NCI-H128 (cell line): ENCODE results near the gene FTO.
"Not testable (repeated sequence)": the region's sequence is repeated elsewhere in the genome, so short reads cannot be mapped to it uniquely, and the experiment has no call there.

Experiments
- DNase-seq: peaks from one replicate; lab custom pipeline; 2025; ENCODE audit not compliant: unreplicated experiment; lab: John Stamatoyannopoulos, UW

FTO gene

DNA sequence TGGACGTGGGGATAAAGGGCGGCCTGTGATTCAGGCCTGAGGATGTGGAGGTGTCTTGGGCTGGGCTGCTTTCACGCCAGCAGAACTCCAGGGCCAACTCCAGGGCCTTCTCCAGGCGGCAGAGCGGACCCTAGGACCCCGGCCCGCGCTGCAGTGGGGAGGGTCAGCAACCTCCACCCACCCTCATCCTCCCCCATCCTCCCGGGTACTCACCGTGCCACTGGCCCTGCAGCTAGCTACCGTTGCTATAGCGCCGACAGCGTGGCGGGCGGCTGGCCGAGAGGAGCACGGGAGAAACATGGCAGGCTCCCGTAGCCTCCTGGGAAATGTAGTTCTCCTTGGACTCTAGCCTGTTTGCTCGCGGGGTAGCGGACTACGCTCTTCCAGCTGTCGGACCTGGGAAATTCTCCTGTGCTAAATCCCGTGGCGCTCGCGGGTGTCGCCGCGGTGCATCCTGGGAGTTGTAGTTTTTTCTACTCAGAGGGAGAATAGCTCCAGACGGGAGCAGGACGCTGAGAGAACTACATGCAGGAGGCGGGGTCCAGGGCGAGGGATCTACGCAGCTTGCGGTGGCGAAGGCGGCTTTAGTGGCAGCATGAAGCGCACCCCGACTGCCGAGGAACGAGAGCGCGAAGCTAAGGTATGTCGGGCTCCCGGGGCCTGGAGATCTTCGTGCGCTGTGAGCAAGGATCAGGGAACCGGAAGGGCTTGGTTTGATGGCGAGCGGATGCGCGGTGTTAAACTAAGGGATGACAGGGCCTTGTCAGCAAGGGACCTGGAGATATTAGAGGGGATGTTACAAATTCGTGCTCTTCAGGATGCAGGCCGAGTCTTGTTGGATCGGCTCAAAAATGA, at the start of gene FTO, which contains the start of gene RPGRIP1L:
FTO (plus strand) TSS at position 567 of the 855 bp plus-strand sequence.
RPGRIP1L (minus strand) TSS at position 270 of the 855 bp plus-strand sequence. CDS start 3,136 bp downstream, outside the sequence.
- DNase-seq: peak; percentile 95

DNA sequence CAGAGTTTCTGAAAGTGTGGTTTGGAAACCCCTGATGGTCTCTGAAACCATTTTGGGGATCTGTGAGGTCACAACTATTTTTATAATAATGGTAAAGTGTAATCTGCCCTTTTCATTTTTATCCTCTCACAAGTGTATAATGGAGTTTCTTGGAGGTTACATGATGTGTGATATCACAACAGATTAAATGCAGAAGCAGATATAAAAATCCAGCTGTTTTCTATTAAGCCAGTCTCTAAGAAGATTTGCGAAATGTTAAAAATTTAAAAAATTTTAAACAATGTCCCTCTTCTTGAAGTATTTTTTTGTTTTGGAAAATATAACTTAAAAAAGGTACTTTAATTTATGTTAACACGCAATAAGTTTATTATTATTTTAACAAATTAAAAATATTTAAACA, 49.0 kb upstream of the FTO start:
- no peak for DNase-seq

DNA sequence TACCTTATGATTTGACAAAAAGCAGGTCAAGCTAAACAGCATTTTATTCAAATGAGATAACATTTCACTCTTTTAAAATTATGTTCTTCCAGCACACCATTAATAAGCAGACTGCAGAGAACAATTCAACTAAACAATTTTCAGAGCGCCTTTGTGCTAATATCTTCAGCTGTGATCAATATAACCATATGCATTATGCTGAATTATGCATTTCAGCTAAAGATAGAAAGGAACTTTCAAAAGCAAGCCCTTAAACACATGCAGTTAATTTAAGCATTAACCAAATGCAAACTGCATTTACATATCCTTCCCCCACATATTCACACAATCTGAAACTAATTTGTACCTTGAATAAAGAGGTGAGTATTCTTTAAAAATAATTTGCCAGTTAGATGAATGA, 41.9 kb upstream of the FTO start:
- DNase-seq: no peak

DNA sequence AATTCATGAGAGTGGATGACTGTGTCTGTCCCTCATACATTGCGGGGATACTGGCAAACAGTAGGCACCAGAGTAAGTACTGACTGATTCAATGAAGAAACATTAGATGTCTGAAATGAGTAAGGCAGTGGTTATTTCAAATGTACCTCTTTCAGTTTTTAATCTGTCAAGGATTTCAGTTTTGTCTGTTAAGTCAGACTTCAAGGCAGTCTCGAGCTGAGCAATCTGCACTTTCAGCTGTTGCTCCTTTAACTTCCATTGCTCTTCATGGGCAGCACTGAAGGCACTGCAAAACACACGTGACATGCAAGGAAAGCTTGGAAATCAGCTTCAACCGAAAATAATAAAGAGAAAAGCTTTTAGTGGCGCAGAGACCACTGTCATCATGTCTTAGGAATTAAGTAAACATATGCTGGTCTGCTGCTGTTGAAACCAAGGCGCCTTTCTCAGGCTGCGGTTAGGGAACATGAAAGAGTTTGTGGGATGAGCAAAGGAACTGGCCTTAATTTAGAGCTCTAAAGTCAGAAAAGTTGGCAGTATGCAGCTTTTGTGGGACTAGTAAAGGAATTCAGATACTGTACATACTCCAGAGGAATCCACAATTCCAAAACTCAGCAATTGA, 39.1 kb upstream of the FTO start:
- DNase-seq: no peak

DNA sequence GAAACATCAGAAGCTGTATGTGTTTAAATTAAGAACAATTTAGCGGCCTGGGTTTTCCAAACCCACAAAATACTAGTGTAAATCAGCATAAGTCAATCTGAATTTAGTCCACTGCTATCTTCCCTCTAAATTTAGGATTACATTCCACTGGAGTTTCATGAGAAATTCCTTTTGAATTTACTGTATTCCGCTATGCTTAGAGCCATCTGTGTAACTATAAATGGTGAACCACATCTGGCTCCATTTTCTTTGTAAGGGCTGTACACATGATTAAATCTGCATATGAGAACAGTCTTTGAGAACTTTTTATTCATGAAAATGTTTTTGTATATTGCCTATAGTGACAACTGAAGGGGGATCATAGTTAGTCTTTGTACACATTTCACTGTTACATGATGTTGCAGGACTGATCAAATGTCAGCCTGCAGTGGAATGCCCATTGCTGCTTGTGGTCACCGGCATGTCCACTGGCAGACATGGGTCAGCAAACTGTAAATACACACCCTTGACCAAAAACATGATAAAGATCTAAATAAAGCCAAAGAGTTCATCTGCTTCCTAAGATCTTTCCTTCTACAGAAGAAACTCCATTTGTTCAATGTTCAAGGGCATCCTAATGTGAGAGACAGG, 37.1 kb upstream of the FTO start:
- DNase-seq: no peak

DNA sequence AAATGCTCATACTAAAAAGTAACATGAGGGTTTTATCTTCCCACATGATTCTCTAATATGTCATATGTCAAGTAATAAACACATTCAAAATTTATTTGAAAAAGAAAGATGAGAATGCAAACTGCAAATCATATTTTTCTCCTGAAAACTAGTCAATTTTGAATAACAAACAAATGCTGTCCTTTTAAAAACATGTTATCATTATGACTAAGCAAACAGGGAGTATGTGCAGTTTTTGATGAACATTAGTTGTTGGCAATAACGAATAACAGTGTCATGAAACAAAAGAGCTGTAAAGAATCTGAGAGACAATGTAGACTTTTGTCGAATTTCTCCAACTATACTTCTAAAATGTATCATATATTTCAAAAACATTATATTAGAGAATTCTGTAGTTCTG, 35.1 kb upstream of the FTO start:
- DNase-seq: no peak

DNA sequence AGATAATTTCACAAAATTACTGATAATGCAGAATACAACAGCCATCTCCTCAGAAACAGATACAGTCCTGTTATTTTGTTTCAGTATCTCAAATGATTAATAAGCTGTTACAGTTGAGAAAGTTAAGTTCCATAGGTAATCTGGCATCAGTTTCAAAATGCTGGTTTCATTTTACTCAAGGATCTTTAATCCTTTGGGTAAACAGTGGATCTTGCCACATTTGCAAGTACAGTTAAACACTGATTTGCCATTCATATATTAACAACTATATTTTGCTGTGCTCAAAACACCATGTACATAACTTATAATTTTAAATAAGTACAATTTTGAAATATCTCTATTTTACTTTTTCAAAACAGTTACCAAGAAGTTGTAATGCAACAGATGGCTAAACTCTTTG, 31.5 kb upstream of the FTO start:
- DNase-seq: no peak

DNA sequence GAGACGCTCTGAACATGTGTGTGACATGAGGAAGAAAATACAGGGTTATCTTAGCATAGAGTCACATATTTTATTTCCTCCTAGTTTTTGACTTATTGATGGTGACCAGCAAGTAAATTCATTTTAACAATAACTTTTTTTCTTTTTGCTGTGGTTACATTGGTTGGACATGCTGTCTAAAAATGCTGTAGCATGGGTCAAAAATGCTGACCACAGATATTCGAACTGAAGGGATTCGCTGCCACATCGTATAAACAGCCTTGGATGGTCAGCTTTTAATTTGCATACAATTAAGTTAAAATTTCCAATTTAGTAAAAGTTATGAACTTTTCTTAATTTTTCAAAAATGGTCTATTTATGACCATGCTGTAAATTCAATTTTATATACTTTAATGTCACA, 30.8 kb upstream of the FTO start:
- DNase-seq: no peak

DNA sequence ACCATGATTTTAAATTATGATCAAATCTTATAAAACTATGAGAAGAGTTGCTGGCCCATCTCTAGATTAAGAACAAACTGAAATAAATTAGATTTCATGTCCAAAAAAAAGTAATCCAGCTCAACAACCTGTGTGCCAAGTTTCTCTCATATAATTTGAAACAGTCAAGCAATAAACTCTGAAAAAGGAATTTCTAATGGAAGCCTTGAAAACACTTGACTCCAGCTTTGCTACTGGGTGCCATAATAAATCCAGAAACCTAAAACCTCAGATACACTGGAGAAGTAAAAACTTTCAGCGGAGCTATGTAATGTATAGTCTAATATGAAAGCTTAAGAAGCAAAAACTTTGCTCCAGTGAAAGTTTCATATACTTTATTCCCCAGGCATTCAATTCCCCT, 25.8 kb upstream of the FTO start:
- DNase-seq: no peak

DNA sequence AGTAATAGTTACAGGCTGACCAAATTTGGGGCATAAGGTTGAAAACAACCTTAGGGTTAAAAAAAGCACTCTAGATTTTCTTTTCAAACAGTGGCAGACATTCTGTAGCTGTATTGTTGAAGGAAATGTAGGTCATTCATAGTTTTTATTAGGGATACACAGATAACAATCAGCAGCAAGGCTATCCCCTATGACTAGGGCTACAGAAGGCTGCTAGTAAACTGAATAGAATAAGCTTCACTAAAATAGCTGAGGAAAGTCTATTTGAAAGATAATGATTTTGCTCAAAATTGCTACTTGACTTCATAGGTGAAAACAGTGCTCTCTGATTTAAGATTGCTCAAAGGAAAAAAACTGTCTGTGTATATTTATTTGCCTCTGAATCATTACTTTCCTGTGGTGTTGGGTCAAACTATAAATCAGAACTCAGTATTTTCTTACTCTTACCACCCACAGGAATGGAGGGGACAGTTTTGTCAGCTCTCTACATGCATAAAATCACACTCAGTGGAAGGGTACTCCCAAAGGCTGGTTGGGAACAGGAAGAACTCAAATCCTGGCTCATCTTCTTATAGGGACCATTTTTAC, 25.1 kb upstream of the FTO start:
- DNase-seq: no peak

DNA sequence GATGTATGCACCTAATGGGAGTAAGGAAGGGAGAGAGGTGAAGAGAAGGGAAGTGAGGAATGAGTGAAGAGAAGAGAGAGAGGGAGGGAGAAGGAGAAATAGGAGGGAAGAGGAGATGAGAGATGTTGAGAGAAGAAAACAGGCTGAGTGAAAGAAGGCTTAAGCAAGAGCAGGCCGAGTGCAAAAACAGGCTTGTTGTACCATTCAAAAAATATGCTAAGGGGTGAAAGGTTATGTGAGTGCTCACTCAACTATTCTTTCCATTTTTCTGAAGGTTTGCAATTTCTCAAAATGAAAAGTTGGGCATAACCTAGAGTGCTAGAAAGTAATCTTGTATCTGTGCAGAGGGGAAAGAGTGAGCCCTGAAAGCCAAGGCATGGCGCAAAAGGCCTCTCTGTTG, 23.2 kb upstream of the FTO start:
- DNase-seq: no peak

DNA sequence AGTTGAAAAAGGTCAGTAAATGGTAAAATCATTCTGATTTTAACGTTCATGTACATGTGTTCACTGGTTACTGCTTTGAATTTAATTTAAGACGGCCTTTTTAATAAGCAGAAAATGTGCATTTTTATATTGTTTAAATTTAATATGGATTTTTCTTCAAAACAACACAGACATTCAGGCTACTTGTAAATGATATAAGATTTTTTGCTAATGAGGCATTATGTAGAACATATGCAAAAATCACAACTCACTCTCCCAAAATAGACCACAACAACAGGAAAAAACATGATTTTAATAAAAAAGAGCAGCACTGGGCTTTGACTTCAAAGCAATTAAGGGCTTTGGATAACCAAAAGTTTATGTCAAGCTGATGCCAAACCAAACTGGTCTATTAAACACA, 22.6 kb upstream of the FTO start:
- no peak for DNase-seq

DNA sequence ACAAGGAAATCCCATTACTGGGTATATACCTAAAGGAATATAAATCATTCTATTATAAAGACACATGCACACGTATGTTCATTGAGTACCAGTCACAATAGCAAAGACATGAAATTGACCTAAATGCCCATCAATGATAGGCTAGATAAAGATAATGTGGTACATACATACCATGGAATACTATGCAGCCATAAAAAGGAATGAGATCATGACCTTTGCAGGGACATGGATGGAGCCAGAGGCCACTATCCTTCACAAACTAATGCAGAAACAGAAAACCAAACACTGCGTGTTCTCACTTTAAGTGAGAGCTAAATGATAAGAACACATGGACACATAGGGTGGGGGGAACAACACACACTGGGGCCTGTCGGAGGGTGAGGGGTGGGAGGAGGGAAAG, 18.6 kb upstream of the FTO start:
- not testable (repeated sequence) for DNase-seq

DNA sequence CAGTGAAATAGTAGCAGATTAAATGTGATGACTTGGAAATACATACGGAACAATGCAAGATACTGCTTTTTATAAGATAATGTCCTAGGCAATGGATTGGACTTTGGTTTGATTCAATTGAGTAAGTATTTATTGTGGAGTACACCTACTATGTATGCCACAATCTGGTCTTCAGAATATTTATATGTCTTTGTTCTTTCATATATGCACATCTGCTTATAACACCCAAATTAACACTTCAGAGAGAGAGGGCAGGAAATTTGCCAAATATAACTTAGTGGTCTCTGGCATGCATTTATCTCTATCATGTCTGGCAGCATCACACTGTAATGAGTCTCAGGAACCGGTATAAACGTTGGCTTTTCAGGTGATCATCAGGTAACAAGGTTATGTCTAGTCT, 17.2 kb upstream of the FTO start:
- DNase-seq: no peak

DNA sequence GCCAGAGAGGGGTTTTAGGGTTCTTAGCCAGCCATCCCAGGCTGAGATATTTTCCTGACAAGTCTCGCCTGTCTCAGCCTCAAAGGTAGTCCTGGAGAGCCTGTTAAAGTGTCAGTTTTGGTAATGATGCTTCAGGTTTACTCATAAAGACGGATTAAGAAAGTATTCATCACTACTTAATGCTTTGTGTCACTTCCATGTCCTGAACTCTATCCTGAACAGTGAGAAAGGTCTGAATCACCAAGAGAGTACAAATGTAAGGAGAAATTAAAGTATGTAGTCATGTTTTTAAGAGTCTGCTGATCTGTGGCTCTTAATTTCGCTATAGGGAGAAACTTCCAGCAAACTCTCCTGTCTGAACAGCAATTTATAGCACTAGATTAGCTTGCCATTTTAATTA, 14.3 kb upstream of the FTO start:
- no peak for DNase-seq

DNA sequence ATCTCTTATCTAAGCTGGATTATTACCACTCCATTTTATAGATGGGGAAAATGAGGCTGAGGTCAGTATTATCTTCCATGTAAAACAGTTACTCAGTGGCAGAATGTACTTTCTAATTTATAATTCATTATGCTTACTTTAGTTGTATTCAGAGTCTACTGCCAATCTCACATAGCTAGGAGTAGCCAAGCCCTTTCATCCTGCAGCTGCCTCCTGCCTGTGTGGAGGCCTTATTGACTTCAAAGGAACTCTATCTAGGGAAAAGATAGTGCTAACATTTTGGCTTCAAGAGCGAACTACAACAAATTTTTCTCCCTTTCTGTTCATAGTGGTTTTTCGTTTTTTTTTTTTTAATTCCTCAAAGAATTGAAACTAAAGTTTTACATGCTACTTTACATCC, 13.2 kb upstream of the FTO start:
- no peak for DNase-seq

DNA sequence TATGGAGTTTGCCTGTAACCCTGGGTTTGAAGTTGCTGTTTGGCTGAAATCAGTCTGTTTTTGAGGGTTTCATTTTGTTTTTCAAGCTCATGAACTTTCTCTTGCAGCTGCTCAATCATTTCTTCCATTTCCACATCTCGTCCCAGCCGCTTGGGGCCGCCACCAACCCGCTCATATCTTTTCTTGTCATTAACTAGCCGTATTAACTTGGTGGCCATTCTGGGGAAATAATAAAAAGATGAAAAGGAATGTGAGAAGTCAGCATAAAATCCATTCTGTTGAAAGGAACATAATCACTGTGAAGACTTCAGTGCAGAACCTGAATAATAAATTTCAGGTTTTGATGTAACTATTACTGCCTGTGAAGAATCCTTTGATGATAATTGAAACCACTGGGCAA, 11.8 kb upstream of the FTO start:
- DNase-seq: no peak

DNA sequence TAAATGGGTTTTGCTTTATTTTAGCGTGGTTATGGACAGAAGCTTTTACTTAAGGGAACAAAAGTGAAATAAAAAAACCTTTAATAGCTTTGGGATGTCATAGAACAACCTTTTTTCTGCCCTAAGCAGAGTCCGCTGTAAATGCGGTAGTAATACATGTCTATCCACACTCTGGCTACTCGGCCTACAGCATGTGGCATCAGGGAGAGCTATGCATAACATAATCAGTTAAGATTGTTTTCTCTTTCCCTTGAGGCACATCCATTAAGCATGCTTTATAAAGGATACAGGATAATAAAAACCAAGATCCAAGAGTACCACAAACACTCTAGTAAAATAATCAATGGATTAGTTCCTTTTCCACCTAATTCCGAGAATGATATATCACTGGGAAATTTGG, 10.6 kb upstream of the FTO start:
- DNase-seq: no peak

DNA sequence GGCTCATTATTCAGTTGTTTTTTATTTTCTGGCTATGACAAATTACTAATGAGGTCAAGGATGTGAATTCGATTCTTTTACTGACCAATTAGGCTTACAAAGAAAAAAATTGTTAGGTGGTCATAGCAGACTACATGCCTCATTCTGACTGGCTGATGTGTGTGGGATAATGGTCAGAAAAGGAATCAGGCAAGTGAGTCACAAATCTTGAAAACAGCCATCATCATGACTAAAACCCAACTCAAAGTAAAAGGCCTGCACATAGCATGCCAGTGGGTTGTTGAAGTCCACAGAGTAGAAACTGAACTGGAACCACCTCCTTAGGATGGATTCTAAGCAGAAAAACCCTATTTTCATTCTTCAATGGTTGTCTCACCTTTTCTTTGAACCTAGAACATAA, 8.9 kb upstream of the FTO start:
- DNase-seq: no peak

DNA sequence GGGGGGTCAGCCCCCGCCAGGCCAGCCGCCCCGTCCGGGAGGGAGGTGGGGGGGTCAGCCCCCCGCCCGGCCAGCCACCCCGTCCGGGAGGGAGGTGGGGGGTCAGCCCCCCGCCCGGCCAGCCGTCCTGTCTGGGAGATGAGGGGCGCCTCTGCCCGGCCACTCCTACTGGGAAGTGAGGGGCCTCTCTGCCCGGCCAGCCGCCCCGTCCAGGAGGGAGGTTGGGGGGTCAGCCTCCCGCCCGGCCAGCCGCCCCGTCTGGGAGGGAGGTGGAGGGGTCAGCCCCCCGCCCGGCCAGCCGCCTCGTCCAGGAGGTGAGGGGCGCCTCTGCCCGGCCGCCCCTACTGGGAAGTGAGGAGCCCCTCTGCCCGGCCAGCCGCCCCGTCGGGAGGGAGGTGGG, 5.7 kb upstream of the FTO start:
- not testable (repeated sequence) for DNase-seq

DNA sequence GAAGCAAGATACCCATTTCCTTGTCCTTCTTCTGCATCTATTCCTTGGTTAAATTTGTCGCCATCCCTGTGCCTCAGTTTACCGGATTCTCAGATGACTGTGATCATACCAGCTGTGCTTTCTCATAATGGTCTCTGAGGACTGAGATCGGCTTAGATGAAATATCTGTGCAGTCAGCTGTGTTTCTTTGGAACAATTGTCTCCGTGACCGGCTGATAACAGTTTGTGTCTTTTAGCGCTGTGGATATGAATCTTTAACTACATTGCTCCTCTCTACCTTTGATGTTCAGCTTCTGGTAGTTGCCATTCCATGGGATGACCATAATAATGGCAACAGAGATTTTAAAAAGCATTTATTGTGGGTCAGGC, 473 bp downstream of the FTO start:
- no peak for DNase-seq

DNA sequence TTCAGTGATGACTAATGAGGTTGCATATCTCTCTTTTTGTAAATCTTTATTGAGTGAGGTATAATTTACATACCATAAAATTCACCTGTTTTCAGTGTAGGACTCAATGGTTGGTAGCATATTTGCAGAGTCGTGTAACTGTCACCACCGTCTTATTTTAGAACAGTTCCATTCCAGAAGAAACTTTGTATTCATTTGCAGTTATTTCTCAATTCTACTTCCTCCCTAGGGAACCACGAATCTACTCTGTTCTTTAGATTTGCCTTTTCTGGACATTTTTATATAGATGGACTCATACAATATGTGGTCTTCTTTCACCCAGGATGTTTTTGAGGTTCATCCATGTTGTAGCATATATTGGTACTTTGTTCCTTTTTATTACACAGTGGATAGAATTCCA, 3.7 kb downstream of the FTO start:
- DNase-seq: no peak
